Measurements from ENCODE around the gene NBAS. TPM values are rescaled to one million over a fixed set of nuclear protein-coding genes. Genes with fewer than 3 reads are reported as not detected.

Gene NBAS
- total RNA-seq, 4 donors from 2014 or later: 27.3 to 43.6 (median 28.4) TPM

DNA sequence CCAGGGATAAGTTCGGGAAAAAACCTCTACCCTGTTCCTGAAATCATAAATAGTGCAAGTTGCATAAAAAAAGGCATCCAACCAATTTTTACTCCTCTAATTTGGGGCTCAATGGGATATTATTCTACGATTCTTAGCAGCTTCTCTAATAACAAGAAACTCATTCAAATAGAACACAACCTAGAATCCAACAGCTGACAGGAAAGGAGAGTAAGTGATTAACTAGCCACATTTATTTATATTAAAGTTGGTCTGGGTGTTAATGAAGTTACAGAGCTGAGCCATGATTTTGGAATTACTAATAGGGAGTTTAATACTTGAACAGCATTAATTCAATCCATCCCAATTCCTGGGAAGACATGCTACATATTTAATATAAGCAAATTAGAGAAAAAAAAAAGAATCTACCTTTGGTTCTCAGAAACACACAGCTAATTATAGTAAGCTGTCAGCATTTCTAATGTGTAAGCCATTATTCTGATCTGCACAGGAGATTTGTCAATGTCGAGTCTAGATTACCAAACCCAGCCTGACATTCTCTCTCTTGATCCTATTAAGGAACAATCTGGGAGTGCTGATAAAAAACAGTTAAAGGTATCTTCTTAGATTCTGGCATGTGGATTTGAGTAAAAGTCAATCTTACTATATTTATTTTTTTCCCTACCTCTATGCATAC, 267.7 kb downstream of the NBAS start:
- intact Hi-C loops (cut with DNase I; ENCODE audit: low total_unique reads): no loop called here
- in situ Hi-C loops (cut with MboI; ENCODE audit: low sequenced_read_pairs in 4 of 4): no loop called here
- no peak overlapping the region for H3K27ac ChIP-seq
- no peaks in the 10 kb centered on the region for H3K27me3 ChIP-seq
- H3K36me3 ChIP-seq: peaks cover 0 to 21% of the 10 kb centered on the region in 2 donors
- TF ChIP-seq, protein P1, sequence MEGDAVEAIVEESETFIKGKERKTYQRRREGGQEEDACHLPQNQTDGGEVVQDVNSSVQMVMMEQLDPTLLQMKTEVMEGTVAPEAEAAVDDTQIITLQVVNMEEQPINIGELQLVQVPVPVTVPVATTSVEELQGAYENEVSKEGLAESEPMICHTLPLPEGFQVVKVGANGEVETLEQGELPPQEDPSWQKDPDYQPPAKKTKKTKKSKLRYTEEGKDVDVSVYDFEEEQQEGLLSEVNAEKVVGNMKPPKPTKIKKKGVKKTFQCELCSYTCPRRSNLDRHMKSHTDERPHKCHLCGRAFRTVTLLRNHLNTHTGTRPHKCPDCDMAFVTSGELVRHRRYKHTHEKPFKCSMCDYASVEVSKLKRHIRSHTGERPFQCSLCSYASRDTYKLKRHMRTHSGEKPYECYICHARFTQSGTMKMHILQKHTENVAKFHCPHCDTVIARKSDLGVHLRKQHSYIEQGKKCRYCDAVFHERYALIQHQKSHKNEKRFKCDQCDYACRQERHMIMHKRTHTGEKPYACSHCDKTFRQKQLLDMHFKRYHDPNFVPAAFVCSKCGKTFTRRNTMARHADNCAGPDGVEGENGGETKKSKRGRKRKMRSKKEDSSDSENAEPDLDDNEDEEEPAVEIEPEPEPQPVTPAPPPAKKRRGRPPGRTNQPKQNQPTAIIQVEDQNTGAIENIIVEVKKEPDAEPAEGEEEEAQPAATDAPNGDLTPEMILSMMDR (IDR thresholded peaks at IDR 0.05 in 4 of 5, conservative IDR thresholded peaks at IDR 0.05 in 1 of 5): no peak
- TF ChIP-seq POLR2A (IDR thresholded peaks at IDR 0.05): no peak
- DNase-seq (no peak), ATAC-seq (no peak)
- H3K9me3 ChIP-seq: no peaks in the 10 kb centered on the region
- H3K4me3 ChIP-seq: no peak overlapping the region
- no peaks in the 10 kb centered on the region for H3K4me1 ChIP-seq

DNA sequence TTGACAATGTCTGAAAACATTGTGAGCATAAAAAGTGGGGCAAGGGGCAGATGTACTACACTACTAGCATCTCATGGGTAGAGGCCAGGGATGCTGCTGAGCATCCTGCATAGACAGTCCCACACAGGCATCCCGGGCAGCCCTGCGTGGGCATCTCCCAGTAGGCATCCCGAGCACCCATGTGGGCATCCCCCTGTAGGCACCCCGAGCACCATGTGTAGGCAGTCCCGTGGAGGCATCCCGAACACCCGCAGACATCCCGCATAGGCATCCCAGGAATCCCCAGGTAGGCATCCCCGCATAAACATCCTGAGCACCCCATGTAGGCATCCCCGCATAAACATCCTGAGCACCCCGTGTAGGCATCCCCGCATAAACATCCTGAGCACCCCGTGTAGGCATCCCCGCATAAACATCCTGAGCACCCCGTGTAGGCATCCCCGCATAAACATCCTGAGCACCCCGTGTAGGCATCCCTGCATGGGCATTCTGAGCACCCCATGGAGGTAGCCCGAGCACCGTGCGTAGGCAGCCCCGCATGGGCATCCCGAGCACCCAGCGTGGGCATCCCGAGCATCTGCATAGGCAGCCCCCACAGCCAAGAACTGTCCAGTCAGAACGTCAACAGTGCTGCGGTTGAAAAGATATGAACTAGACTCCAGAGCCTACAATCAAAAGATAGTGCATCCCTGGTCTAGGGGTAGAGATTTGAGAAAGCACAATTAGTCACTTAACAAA, 273.5 kb downstream of the NBAS start:
- ATAC-seq: no peak
- peaks cover 0 to 41% of the 10 kb centered on the region in 2 donors for H3K36me3 ChIP-seq

DNA sequence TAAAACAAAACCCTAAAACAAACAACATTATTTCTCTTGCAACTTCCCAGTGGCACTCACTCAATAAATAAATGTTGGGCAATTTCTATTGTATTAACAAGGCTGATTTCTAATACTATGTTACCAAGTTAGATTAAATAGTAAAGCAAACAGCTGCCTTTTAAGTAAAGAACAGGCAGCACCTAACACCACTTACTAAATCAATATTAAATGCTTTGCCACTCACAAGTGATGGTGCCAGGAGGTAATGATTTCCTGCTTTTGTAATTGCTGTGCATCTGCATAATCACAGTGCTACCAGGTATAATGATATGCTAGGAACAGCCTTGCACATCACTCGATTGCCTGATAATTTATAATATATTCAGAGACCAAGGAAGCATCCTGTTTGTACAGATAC, 276.5 kb downstream of the NBAS start:
- Histone ChIP-seq H3K4me3 (no peak overlapping the region), H3K27me3 (no peaks in the 10 kb centered on the region), H3K9me3 (no peaks in the 10 kb centered on the region), H3K27ac (no peak overlapping the region), H3K36me3 (peaks cover 0 to 26% of the 10 kb centered on the region in 2 donors), H3K4me1 (no peaks in the 10 kb centered on the region)
- DNase-seq: no peak
- intact Hi-C loops (cut with DNase I; ENCODE audit: low total_unique reads) (no loop called here), in situ Hi-C loops (cut with MboI; ENCODE audit: low sequenced_read_pairs in 4 of 4) (no loop called here)
- no peak for ATAC-seq
- TF ChIP-seq POLR2A (IDR thresholded peaks at IDR 0.05): no peak
- TF ChIP-seq, protein P1 (IDR thresholded peaks at IDR 0.05 in 4 of 5, conservative IDR thresholded peaks at IDR 0.05 in 1 of 5): no peak

More for the DNA sequence above, 273.5 kb downstream of the NBAS start:
- Histone ChIP-seq H3K4me3 (no peak overlapping the region), H3K27me3 (no peaks in the 10 kb centered on the region), H3K9me3 (no peaks in the 10 kb centered on the region), H3K27ac (no peak overlapping the region), H3K4me1 (no peaks in the 10 kb centered on the region)
- in situ Hi-C loops (cut with MboI; ENCODE audit: low sequenced_read_pairs in 4 of 4) (no loop called here), intact Hi-C loops (cut with DNase I; ENCODE audit: low total_unique reads) (no loop called here)
- no peak for DNase-seq
- TF ChIP-seq POLR2A (IDR thresholded peaks at IDR 0.05): no peak
- TF ChIP-seq, protein P1 (IDR thresholded peaks at IDR 0.05 in 4 of 5, conservative IDR thresholded peaks at IDR 0.05 in 1 of 5): no peak

DNA sequence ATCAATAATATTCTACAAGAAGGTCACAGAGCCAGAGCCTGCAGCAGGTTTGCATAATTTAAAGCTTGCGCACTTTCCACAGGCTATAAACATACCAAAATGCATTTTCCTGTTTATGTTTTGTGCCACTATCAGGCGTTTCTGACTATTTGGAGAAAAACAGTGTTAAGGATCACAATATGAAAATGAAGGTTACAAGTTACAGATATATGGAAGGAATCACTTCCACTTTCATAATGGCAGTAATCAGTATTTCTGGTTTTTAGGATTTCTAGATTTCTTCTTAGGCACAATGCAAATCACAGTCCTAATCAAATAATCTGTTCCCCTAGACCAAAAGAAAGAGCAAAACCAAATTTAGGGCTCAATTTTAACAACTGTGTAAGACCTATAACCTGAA, 279.5 kb downstream of the NBAS start:
- H3K9me3 ChIP-seq: no peaks in the 10 kb centered on the region
- no peak overlapping the region for H3K27ac ChIP-seq
- no peak for DNase-seq
- H3K36me3 ChIP-seq: peaks cover 0 to 23% of the 10 kb centered on the region in 2 donors
- TF ChIP-seq POLR2A (IDR thresholded peaks at IDR 0.05): no peak
- TF ChIP-seq, protein P1 (IDR thresholded peaks at IDR 0.05 in 4 of 5, conservative IDR thresholded peaks at IDR 0.05 in 1 of 5): no peak
- H3K4me3 ChIP-seq: no peak overlapping the region
- H3K4me1 ChIP-seq: no peaks in the 10 kb centered on the region
- in situ Hi-C loops (cut with MboI; ENCODE audit: low sequenced_read_pairs in 4 of 4): no loop called here
- no peak for ATAC-seq
- intact Hi-C loops (cut with DNase I; ENCODE audit: low total_unique reads): no loop called here
- H3K27me3 ChIP-seq: no peaks in the 10 kb centered on the region
